Chondrocyte (in vitro differentiated cells): ENCODE results near the gene ABHD1. TPM values are rescaled to one million over a fixed set of nuclear protein-coding genes. Genes with fewer than 3 reads are reported as not detected.

ENCODE experiments used
- DNase-seq: peaks from one replicate; pipeline ENCODE4 v3.0.0; 2021; ENCODE audit warnings: mixed read lengths, low spot score
- H3K27ac Mint-ChIP-seq: one replicate; pipeline ENCODE4 v1.8.0; 2021; ENCODE audit warnings: mild to moderate bottlenecking, moderate library complexity, mixed read lengths; ENCODE audit not compliant: unreplicated experiment
- H3K27me3 Mint-ChIP-seq: 2 replicates; pipeline ENCODE4 v1.8.0; 2021; ENCODE audit warnings: low read depth, mixed read lengths
- H3K36me3 Mint-ChIP-seq: 2 replicates; pipeline ENCODE4 v1.8.0; 2021; ENCODE audit warnings: low read depth, mixed read lengths
- H3K4me1 Mint-ChIP-seq: 2 replicates; pipeline ENCODE4 v1.8.0; 2021; ENCODE audit warnings: low read depth, mild to moderate bottlenecking, mixed read lengths
- H3K4me3 Mint-ChIP-seq: one replicate; pipeline ENCODE4 v1.8.0; 2021; ENCODE audit warnings: mild to moderate bottlenecking, moderate library complexity, mixed read lengths; ENCODE audit not compliant: unreplicated experiment
- H3K9me3 Mint-ChIP-seq: 2 replicates; pipeline ENCODE4 v1.8.0; 2021; ENCODE audit warnings: low read depth, mixed read lengths
- total RNA-seq: library from RNA; stranded (reverse); gene quantifications from 3 replicates; pipeline ENCODE4 v1.2.1, GENCODE V29; 2021
- TF ChIP-seq, protein P1 (sequence below): fragments of 200-600 bp; sonication (generic); IDR thresholded peaks from 2 replicates; pipeline ENCODE4 v1.5.0; 2021; ENCODE audit warnings: antibody characterized with exemption, mild to moderate bottlenecking, moderate library complexity

ABHD1 gene
- total RNA-seq, 1 donor from 2014 or later = 0.30 TPM

- TF ChIP-seq, protein P1, sequence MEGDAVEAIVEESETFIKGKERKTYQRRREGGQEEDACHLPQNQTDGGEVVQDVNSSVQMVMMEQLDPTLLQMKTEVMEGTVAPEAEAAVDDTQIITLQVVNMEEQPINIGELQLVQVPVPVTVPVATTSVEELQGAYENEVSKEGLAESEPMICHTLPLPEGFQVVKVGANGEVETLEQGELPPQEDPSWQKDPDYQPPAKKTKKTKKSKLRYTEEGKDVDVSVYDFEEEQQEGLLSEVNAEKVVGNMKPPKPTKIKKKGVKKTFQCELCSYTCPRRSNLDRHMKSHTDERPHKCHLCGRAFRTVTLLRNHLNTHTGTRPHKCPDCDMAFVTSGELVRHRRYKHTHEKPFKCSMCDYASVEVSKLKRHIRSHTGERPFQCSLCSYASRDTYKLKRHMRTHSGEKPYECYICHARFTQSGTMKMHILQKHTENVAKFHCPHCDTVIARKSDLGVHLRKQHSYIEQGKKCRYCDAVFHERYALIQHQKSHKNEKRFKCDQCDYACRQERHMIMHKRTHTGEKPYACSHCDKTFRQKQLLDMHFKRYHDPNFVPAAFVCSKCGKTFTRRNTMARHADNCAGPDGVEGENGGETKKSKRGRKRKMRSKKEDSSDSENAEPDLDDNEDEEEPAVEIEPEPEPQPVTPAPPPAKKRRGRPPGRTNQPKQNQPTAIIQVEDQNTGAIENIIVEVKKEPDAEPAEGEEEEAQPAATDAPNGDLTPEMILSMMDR = no peak
- Mint-ChIP-seq H3K4me1 (peaks cover 51% of the 10 kb centered on the region), H3K4me3 (no peak overlapping the region), H3K36me3 (peaks cover 7% of the 10 kb centered on the region), H3K9me3 (no peaks in the 10 kb centered on the region), H3K27me3 (no peaks in the 10 kb centered on the region), H3K27ac (no peak overlapping the region)
- DNase-seq = no peak
Observed at GRCh38 chr2:27081984-27082772, 41.4 kb upstream of the ABHD1 start.

- H3K4me3 Mint-ChIP-seq = no peak overlapping the region
- H3K36me3 Mint-ChIP-seq = peaks cover 7% of the 10 kb centered on the region
- no peaks in the 10 kb centered on the region for H3K27me3 Mint-ChIP-seq
- no peak overlapping the region for H3K27ac Mint-ChIP-seq
- H3K9me3 Mint-ChIP-seq = no peaks in the 10 kb centered on the region
- TF ChIP-seq, protein P1 = no peak
- peaks cover 47% of the 10 kb centered on the region for H3K4me1 Mint-ChIP-seq
- no peak for DNase-seq
Observed at GRCh38 chr2:27082773-27083409, 40.7 kb upstream of the ABHD1 start.

- no peak for DNase-seq
- peak overlapping the region; percentile 49 for H3K27ac Mint-ChIP-seq
- TF ChIP-seq, protein P1 = no peak
- no peaks in the 10 kb centered on the region for H3K27me3 Mint-ChIP-seq
- H3K36me3 Mint-ChIP-seq = peaks cover 7% of the 10 kb centered on the region
- peaks cover 40% of the 10 kb centered on the region for H3K4me1 Mint-ChIP-seq
- no peak overlapping the region for H3K4me3 Mint-ChIP-seq
- H3K9me3 Mint-ChIP-seq = no peaks in the 10 kb centered on the region
Observed at GRCh38 chr2:27083410-27084296, 40.0 kb upstream of the ABHD1 start.

GRCh38 chr2:27084297-27085061 is 39.1 kb upstream of the ABHD1 start:
- peaks cover 7% of the 10 kb centered on the region for H3K36me3 Mint-ChIP-seq
- H3K4me1 Mint-ChIP-seq = peaks cover 36% of the 10 kb centered on the region
- no peaks in the 10 kb centered on the region for H3K27me3 Mint-ChIP-seq
- TF ChIP-seq, protein P1 = no peak
- peak overlapping the region; percentile 49 for H3K27ac Mint-ChIP-seq
- H3K9me3 Mint-ChIP-seq = no peaks in the 10 kb centered on the region
- DNase-seq = no peak
- H3K4me3 Mint-ChIP-seq = no peak overlapping the region
